Transverse colon (tissue), 4 donors: ENCODE data around the gene GABRB3. TPM values are rescaled to one million over a fixed set of nuclear protein-coding genes. Genes with fewer than 3 reads are reported as not detected.

Source experiments
- DNase-seq: peaks from one replicate; pipeline ENCODE4 v3.0.0-alpha.2; 2019
- H3K27ac ChIP-seq, 4 donors: fragments of 200-600 bp; sonication (generic); 2 replicates each; pipeline ENCODE4 v1.5.1; 2016 to 2018; ENCODE audit warnings: inconsistent platforms in 4 of 4
- H3K27me3 ChIP-seq: fragments of 200-600 bp; sonication (generic); 2 replicates; pipeline ENCODE4 v1.5.1; 2017; ENCODE audit warnings: inconsistent platforms
- H3K36me3 ChIP-seq, 4 donors: fragments of 200-600 bp; sonication (generic); 2 replicates each; pipeline ENCODE4 v1.5.1; 2017 to 2019; ENCODE audit warnings: inconsistent platforms in 4 of 4
- H3K4me1 ChIP-seq, 4 donors: fragments of 200-600 bp; sonication (generic); 2 replicates each; pipeline ENCODE4 v1.5.1; 2017 to 2020; ENCODE audit warnings: inconsistent platforms in 4 of 4
- H3K4me3 ChIP-seq, 4 donors: fragments of 200-600 bp; sonication (generic); 1 replicate in 1 of 4; 2 replicates in 3 of 4; pipeline versions ENCODE4 v1.5.1 to v1.6.1; 2017 to 2019; ENCODE audit warnings: inconsistent platforms in 4 of 4
- H3K9me3 ChIP-seq, 2 donors: fragments of 200-600 bp; sonication (generic); 2 replicates each; pipeline ENCODE4 v1.5.1; 2017 to 2019; ENCODE audit warnings: inconsistent platforms in 2 of 2
- CTCF ChIP-seq, 5 experiments: fragments of 200-600 bp in 3 of 5; fragments of 450-650 bp in 2 of 5; sonication (generic) in 3 of 5; IDR thresholded peaks; 1 replicate in 2 of 5; 2 replicates in 3 of 5; pipeline ENCODE4 v1.5.1; 2016 to 2017; ENCODE audit warnings: antibody characterized with exemption in 5 of 5, inconsistent platforms in 3 of 5, mild to moderate bottlenecking in 2 of 5, moderate library complexity in 1 of 5
- EP300 ChIP-seq: sonication (generic); formaldehyde crosslinking; IDR thresholded peaks from one replicate; pipeline ENCODE4 v1.6.1; 2017; ENCODE audit warnings: antibody characterized with exemption, low read depth
- POLR2A ChIP-seq: fragments of 450-650 bp; IDR thresholded peaks from one replicate; pipeline ENCODE4 v1.6.1; 2016; ENCODE audit warnings: antibody characterized with exemption, mild to moderate bottlenecking, moderate library complexity
- POLR2AphosphoS5 ChIP-seq, 3 donors: sonication (generic); formaldehyde crosslinking; IDR thresholded peaks; one replicate each; pipeline ENCODE4 v1.6.1; 2016; ENCODE audit warnings: antibody characterized with exemption in 3 of 3
- WGBS, 2 donors: methylation state at CpG; one replicate each; pipeline ENCODE4 v1.1.5; 2018; ENCODE audit warnings: low coverage in 1 of 2; 5-methylcytosine and 5-hydroxymethylcytosine counted together
- in situ Hi-C, 4 donors: fragments of 200-750 bp; cut with MboI; loops; one replicate each; pipeline versions ENCODE4 v1.15.0 to v1.15.1; 2017; ENCODE audit warnings: low sequenced_read_pairs in 3 of 4, low pct_ligation_motif_present in 1 of 4, low pct_unique_long_range_greater_than_20kb in 1 of 4
- intact Hi-C: fragments of 100-400 bp; cut with DNase I; formaldehyde crosslinking; loops from one replicate; pipeline ENCODE4 v1.15.1; 2023; ENCODE audit warnings: low total_unique reads
- total RNA-seq, 4 donors: library from RNA; depleted of rRNA; stranded (reverse); fragments of >200 nt; gene quantifications; one replicate each; pipeline ENCODE4 v1.1.0, GENCODE V29; 2016

The GABRB3 gene
- total RNA-seq, 4 donors from 2014 or later: 0.20 to 3.8 (median 1.2) TPM

- H3K27me3 ChIP-seq: no peaks in the 10 kb centered on the region
- no peaks in the 10 kb centered on the region for H3K36me3 ChIP-seq
- H3K27ac ChIP-seq: no peak overlapping the region
- no peak for DNase-seq
- peaks cover 0 to 14% of the 10 kb centered on the region in 2 donors for H3K9me3 ChIP-seq
- in situ Hi-C loops (no loop called here), intact Hi-C loops (no loop called here)
- TF ChIP-seq POLR2A (no peak), POLR2AphosphoS5 (IDR thresholded peaks at IDR 0.05) (no peak), EP300 (no peak), CTCF (IDR thresholded peaks at IDR 0.05) (no peak)
- WGBS, 2 donors: 72% methylated on average over 4 of the region's 4 CpGs; no CpG with 5 or more reads in 1 of the 2 donors
- no peaks in the 10 kb centered on the region for H3K4me1 ChIP-seq
- no peak overlapping the region for H3K4me3 ChIP-seq
These were observed 241.4 kb downstream of the GABRB3 start for GRCh38 chr15:26531489-26531888.

GRCh38 chr15:26525096-26525495, 247.8 kb downstream of the GABRB3 start:
- intact Hi-C loops: no loop called here

GRCh38 chr15:26521691-26522198, 251.1 kb downstream of the GABRB3 start:
- no peaks in the 10 kb centered on the region for H3K36me3 ChIP-seq
- 48 to 74% methylated on average over 3 to 9 of the region's 9 CpGs for WGBS, 2 donors
- no peak overlapping the region for H3K27ac ChIP-seq
- no peaks in the 10 kb centered on the region for H3K27me3 ChIP-seq
- DNase-seq: no peak
- TF ChIP-seq EP300 (no peak), POLR2AphosphoS5 (IDR thresholded peaks at IDR 0.05) (no peak), CTCF (IDR thresholded peaks at IDR 0.05) (no peak), POLR2A (no peak)
- no peak overlapping the region for H3K4me3 ChIP-seq
- intact Hi-C loops (no loop called here), in situ Hi-C loops (loop anchor here in 1 of 4 donors (25.0 kb wide), 1 partner anchor 91 kb away; no protein-coding TSS in a partner anchor)
- H3K4me1 ChIP-seq: no peaks in the 10 kb centered on the region
- peaks cover 0 to 9% of the 10 kb centered on the region in 2 donors for H3K9me3 ChIP-seq

More at GRCh38 chr15:26525096-26525495, 247.8 kb downstream of the GABRB3 start:
- no peak overlapping the region for H3K27ac ChIP-seq
- no peaks in the 10 kb centered on the region for H3K4me1 ChIP-seq
- H3K4me3 ChIP-seq: no peak overlapping the region
- in situ Hi-C loops: no loop called here
- WGBS, 2 donors: 80 to 81% methylated on average over 2 of the region's 2 CpGs
- no peaks in the 10 kb centered on the region for H3K27me3 ChIP-seq
- DNase-seq: no peak
- H3K36me3 ChIP-seq: no peaks in the 10 kb centered on the region
- TF ChIP-seq CTCF (IDR thresholded peaks at IDR 0.05): no peak
- no peak for TF ChIP-seq EP300
- no peak for TF ChIP-seq POLR2A
- no peak for TF ChIP-seq POLR2AphosphoS5 (IDR thresholded peaks at IDR 0.05)
- peaks cover 0 to 3% of the 10 kb centered on the region in 2 donors for H3K9me3 ChIP-seq

GRCh38 chr15:26521130-26521529, 251.7 kb downstream of the GABRB3 start:
- H3K27ac ChIP-seq: no peak overlapping the region
- no peak overlapping the region for H3K4me3 ChIP-seq
- intact Hi-C loops (no loop called here), in situ Hi-C loops (loop anchor here in 1 of 4 donors (25.0 kb wide), 1 partner anchor 91 kb away; no protein-coding TSS in a partner anchor)
- WGBS, 2 donors: 59 to 69% methylated on average over 8 of the region's 8 CpGs
- peaks cover 0 to 9% of the 10 kb centered on the region in 2 donors for H3K9me3 ChIP-seq
- no peak for DNase-seq
- H3K4me1 ChIP-seq: no peaks in the 10 kb centered on the region
- no peaks in the 10 kb centered on the region for H3K36me3 ChIP-seq
- TF ChIP-seq EP300 (no peak), POLR2AphosphoS5 (IDR thresholded peaks at IDR 0.05) (no peak), POLR2A (no peak), CTCF (IDR thresholded peaks at IDR 0.05) (no peak)
- no peaks in the 10 kb centered on the region for H3K27me3 ChIP-seq
